Left hindlimb (tissue), 1 donor: ENCODE measurements around the gene FYN.
"Not testable (repeated sequence)": the region's sequence is repeated elsewhere in the genome, so short reads cannot be mapped to it uniquely, and the experiment has no call there.

Source experiments
- DNase-seq: peaks from one replicate; pipeline ENCODE4 v3.0.0-alpha.2; 2018

FYN gene

DNA sequence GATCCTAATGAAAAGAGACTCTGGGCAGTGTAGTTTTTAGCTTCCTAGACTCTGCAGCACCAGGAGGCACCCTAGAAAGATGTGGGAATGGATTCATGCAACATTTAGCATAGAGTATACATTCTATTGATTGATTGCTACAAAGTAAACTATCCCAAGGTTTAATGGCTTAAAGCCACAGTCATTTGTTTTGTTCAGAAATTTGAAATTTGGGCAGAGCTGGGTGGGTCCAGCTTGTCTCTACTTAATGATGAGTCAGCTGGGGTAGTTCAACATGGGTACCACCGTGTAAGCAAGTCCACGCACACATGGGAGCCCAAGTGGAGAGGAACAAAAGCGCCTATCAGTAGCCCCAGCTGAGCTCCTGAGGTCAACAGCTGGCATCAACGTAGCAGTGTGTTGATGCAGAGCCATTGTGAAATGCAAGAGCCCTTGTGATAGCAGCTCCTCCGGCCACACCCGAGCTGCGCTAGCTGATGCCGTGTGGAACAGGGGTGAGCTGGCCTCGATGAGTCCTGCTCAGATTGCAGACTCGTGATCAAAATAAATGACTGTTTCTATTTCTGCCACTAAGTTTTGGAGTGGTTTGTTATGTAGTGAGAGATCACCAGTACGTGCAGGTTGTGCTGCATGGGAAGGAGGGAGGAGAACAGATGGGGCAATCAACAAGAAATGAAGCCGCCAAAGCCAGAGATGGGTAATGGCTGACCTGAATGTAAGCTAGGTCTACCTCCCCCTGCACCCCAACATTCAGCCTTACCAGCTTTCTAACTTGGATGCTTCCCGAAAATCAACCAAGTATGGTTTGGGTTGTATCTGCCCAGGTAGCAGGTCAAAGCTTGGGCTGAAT lies 221.8 kb downstream of the FYN start:
- no peak for DNase-seq

DNA sequence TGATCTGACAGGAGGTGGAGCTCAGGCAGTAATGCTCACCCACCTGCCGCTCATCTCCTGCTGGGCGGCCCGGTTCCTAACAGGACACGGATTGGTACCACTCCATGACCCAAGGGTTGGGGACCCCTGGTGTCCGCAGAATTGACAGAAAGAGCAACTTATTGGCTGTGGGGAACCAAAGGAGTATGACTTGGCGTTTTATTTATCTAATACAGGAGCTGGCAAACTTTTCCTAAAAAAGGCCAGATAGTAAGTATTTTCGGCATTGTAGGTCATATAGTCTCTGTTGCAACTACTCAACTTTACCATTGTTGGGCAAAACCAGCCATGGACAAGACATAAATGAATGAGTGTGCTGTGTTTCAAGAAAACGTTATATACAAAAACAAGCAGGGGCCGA lies 223.2 kb downstream of the FYN start:
- DNase-seq = no peak

DNA sequence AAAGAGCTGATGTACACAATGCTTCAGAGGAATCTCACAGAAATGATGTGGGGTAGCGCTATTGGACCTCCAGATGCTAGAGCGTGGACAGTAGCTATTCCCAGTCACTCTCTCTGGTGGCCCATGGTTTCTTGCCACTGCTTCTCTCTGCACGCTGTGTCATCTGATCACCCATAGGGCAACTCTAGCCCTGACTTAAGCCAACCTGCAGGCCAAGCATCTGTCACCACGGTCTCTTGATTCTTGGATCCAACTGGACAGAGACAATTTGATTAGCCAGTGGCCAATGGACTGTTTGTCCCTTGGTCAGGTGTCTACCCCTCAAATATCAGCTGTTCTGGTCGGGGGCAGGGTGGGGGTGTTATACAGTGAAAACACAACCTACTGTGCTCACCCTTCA lies 225.2 kb downstream of the FYN start:
- DNase-seq = no peak

DNA sequence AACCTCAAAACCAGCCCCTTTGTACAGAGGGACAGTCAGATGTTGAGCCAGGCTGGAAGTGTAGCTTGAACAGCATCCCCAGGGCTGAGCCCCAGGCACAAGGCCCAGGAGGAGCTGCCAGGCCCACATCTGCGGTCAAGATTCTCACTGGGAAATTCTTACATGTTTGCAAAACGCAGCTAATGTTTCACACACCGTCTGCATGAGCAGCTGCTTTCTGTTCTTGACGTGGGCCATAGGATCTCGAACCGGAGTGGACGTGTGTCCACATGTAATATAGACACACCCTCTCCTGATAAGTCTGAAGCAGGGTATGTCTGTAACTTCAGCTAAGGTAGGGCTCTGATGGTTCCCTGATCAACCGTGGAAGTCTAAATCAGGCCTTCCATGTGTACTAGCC lies 226.3 kb downstream of the FYN start:
- peak; percentile 60 for DNase-seq

DNA sequence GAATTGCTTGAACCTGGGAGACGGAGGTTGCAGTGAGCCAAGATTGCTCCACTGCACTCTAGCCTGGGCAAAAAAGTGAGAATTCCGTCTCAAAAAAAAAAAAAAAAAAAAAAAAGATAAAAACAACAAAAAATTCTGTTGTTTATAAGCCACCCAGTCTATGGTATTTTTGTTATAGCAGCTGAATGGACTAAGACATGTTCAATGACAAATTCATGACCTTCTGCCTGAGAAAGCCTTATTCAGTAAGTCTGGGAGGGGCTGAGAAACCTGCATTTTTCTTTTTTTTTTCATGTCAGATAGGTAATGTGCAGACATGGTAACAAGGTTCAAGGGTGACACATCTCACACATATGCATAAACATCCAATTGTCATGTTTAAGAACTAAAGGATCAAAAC lies 227.2 kb downstream of the FYN start:
- DNase-seq = no peak

DNA sequence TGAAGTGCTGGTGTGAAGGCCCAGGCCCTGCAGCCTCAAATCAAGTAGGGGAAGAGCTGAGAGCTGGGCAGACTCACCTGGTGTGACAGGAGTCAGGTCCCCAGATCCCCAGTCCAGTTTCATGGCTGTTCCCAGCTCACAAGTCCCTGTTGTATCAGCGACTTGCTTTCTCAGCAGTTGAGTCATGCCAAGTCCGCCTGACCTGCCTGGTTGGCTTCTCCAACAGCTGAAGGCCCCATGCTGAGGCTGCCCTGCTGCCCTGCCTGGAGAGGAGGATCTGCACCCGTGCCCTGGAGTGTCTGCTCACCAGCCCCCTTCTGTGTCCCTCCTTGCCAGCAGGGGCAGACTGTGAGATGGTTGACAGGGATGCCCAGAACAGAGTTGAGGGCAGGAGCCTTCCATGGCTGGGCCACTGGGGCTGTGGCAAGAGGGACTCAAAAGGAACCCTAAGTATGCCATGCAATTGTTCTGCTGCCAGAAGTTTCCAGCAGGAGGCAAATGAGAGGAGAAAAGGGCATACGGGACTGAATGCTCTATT lies 228.3 kb downstream of the FYN start:
- no peak for DNase-seq

DNA sequence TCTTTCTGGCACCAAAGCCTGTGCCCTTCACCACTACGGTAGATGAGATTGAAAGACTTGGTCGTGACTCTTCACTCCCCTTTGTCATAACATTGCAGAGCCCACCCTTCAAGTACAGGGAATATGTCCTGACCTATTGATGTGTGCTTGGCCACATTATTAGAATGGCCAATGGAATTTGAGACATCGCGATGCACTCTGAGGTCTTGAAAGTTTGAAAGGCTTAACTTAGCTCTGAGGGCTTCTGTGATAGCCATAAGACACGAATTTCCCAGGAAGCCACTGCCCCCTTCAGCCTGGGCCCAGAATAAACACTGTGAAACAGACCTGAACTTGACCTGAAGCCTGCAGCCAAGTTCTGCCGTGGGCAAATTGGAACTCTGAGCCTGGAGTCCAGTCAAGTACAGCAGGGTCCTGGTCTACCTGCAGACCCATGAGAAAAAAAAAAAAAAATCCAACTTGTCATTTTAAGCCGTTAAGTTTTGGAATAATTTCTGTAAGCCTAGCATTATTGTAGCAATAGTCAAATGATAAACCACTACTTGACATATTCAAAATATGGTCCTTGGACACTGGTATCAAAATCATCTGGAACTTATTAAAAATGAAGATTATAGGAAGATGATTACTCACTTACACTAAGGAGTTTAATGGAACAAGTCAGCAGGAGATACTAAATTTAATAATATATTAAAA lies 230.6 kb downstream of the FYN start:
- DNase-seq = peak; percentile 59

DNA sequence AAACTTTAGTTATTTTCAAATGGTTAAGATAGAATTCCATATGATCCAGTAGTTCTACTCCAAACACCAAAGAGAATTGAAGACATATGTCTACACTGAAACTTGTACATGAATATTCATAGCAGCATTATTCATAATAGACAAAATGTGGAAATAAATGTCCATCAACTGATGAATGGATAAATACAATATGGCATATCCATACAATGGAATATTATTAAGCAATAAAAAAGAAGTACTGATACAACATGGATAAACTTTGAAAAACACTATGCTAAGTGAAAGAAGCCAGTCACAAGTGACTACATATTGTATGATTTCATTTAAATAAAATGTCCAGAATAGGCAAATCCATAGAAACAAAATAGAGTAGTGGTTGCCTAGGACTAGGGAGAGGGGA lies 234.0 kb downstream of the FYN start:
- no peak for DNase-seq

DNA sequence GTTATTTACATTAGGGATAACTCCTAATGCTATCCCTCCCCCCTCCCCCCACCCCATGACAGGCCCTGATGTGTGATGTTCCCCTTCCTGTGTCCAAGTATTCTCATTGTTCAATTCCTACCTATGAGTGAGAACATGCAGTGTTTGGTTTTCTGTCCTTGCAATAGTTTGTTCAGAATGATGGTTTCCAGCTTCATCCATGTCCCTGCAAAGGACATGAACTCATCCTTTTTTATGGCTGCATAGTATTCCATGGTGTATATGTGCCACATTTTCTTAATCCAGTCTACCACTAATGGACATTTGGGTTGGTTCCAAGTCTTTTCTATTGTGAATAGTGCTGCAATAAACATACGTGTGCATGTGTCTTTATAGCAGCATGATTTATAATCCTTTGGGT lies 238.3 kb downstream of the FYN start:
- DNase-seq = not testable (repeated sequence)

DNA sequence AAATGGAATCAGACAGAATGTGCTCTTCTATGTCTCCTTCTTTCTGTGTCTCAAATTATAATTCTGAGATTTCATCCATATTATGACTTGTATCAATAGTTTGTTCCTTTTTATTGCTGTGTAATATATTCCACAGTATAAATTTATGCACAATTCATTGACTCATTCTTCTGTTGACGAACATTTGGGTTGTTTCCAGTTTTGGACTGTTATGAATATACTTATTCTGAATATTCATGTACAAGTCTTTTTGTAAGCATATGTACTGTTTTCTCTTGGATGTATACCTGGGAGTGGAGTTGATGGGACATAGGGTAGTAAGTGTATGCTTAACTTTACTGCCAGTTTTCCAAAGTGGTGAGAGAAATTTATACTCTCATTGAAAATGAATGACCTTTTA lies 239.4 kb downstream of the FYN start:
- DNase-seq = no peak

DNA sequence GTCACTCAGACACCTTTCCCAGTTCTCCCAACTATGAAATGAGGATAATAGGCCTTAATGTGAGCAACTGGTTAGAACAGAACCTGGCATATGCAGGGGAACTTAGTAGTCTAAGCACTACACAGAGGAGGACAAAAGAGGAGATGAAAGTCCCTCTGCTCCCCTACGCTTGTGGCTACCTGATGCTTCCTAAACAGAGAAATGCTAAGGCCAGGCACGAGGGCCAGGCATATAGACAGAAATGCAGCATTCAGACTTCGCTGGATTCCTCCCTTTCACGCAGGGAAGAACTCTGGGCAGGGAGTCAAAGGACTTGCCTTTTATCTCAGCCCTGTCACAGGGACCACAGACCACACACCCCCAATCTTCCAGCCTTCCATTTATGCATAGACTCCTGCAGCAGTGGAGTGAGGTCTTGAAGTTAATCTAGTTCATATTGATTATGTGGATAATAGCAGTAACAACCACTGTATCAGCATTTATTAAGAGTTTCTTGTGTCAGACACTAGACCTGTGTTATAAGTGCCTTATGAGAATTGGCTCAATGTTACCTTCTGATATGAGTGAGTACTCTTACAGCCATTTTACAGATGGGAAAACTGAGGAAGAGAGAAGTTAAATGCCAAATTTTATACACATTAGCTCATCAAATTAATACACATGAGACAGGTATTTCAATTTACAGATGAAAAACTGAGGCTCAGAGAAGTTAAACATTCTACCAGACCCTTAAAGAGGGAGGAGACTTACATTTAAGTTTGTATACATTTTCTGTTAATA lies 240.6 kb downstream of the FYN start:
- no peak for DNase-seq

DNA sequence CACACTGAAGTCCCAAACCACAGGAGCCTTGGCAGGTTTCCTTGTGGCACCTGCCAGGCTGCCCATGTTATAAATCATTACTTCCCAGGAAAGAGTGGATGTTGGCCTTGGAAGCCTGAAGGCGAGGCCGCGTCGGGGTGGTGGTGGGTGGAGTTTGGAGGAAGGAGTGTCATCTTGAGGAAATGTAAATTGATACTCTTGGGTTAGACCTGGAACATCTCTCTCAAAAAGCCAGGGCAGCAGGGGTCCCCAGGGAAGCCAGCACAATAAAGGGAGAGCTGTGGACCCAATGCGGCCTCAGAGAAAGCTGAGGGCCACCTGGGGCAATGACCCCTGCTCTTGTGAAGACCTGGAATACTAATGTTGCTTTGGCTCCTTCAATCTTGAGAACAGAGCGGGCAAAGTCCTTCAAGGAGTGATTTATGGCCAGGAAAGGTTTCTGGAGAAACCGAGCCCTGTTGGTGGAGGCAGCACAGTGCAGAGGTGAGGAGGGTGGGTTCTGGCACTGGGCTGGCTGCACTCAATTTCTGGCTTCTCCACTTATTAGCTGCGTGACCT lies 241.3 kb downstream of the FYN start:
- no peak for DNase-seq

DNA sequence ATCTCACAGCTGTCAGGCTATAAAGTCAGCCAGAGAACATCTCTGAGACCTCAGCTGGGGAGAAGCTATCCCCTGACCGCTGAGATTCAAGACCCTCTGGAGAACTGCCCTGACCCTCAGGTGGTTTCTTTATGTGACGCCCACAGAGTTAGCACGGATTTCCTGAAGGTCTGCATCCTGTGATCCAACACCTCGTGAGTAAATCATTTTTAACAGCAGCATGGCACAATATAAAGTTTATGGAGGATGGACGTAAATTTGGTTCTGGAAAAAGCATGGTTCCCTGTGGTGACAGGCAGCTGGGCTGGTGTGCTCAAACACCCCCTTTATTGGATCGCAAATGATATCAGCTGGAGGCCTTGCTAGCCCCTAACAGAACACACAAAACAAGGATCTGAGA lies 242.2 kb downstream of the FYN start:
- DNase-seq = no peak

DNA sequence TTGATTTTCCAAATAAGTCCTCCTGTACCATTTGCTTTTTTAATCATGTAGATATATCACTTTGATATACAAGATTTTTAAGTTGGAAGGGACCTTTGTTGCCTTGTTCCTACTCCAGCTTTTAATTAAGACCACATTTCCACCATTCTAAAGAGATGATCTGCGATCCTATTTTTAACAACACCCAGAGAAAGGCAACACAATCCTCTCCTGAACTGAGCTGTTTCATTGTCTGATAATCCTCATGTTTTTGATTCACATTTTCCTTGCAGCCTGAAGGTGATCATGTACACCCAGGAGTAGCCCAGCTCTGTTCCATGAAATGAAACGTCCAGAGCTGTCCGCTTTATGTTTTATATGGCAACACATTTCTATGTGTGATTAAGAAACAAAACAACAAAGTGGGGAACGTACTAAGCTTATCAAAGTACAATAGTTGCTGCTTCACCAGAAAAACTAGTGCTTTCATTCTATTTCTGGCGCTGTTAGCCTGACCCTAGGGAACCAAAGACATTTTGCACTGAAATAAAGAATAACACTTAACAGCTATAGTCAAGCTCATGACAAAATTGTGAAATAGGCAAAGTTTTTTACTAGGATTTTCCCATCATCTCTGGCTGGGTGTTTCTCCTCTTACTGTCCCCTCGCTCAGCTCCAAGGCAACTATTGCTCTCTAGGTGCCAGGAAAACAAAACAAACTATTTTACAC lies 245.0 kb downstream of the FYN start:
- no peak for DNase-seq

DNA sequence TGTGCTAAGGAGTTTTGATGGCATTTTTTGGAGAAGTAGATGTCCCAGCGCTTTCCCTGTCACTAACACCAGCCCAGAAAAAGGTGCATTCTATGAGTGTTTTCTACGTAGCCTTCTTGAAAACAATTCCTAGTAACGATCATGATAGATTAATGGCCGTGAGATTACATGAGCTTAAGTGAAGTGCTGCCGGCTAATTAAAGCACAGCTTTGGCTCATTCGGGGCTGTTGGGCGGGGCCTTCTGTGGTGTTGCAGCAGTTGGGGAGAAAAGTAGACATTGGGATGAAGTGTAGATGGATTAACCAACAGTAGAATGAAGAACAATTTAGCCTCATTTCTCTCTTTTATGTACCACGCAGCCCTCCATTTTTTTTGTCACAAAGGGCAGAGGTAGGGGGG lies 246.8 kb downstream of the FYN start:
- DNase-seq = no peak

DNA sequence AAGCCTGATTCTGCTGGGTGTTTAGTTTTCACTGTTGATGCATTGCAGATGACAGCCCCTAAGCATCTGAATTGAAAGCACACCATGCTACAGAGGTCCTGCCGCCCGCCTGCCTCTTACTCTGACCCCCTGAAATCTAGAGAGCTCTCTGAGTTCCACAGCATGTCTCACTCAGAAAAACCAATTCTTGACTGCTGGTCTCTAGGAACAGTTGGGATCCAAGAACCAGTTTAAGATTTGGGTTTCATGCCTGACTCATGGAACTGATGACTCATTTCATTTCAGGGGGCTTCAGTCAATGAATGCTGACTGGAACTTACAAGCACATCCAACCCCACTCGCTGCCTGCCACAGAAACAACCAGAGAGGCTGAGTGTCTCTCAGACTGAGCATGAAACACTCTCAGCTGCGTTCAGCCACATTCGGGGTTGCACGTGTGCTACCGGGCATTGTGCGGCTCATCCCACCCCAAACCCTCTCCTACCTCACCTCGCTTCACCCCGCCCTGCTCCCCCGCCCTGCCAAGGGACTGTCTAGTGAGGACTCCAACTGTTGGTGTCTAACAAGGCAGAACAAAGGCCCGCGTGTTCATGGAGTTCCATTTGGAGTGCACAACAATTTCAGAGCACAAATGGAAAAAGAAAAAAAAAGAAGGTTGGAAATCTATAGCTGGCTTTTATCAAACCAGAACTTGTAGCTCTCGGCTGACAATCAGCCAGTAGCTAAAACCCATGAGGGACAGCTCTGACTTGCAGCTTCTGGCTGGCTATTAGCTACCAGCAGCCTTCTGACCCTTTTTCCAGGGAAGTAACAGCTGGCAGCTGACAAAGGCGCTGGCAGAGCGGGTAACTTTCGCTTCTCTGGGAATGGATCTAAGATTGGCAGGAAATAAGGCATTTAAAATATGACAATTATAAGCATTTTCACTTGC lies 247.5 kb downstream of the FYN start:
- peak; percentile 82 for DNase-seq

DNA sequence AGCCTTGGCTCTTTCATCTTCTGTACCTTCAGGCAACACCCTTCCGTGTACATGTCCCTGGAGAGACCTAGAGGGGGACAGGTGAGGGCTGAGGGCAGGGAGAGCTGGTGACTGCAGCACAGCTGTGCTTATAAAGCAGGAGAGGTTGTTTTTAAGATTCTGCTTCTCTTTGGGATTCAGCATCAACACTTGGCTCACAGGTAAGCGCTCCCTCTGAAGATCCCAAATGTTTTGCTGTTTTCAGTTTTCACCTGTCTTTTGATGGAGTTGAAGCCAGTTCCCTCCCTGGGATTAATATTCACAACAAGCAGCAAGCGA lies 248.2 kb downstream of the FYN start:
- DNase-seq = no peak

DNA sequence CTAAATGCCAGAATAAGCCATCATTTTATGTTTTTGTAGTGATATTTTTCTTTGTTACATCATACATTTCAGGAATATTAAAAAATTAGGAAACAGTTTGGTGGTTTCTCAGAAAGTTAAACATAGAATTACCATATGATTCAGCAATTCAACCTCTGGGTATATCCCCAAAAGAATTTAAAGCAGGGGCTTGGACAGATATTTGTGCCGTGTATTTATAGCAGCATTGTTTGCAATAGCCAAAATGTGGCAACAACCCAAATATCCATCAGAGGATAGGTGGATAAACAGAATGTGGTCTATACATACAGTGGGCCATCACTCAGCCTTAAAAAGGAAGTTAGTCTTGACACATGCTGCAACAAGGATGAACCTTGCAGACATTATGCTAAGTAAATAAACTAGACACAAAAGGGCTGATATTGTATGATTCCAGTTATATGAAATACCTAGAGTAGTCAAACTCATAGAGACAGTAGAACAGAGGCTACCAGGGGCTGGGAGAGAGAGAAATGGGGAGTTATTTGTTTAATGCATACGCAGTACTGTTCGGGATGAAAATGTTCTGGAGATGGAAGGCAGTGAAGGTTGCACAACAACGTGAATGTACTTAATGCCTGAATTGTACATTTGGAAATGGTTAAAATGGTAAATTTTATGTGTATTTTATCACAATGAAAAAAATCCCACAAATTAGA lies 248.7 kb downstream of the FYN start:
- DNase-seq = no peak

DNA sequence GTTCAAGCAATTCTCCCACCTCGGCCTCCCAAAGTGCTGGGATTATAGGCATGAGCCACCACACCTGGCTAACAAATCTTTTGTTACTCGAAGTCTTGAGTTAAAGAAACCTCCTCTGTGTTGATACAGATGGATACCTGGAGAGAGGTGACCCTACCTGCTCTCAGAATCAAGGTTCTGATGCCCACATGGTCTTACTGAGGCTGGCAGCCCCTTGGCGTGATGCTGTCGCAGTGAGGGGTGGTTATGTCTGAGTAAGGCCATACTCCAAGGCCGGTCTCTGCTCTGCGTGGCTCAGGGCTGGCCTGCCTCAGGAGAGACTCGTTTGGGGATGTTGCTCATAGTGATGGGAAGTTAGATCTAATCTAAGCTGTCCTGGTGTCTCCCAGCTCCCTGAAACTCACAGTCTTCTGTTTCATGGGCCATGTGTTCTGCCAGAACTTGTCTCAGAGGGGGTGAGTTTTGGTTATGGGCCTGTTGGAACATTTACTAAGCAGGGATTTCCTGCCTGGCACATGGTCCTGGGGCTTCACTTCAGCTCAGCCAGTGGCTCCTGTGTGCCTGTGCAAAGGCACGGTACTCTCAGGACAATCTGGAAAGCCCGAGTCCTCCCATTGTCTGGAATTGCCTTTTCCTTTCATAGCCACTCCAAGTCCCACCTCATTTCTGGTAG lies 250.1 kb downstream of the FYN start:
- DNase-seq = no peak

DNA sequence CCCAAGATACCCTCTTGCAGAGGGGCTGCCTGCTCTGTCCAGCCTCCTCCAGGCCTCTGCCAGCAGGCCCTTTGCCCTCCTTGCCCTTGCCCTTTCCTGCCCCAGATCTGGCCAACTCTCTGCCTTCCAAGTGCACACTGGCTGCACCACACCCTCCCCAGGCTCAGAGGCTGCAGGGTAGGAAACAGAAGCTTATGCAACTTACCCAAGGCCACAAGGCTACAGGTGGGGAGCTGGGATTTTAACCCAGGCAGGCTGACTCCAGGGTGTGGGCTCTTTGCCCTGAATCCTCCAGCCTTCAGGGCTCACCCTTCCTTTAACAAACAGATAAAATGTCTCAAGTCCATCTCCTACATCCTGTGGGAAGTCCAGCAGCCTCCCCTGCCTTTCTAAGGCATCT lies 253.1 kb downstream of the FYN start:
- no peak for DNase-seq
